GM18858 (cell line): ENCODE data around the gene MTA3.
"Not testable (repeated sequence)": the region's sequence is repeated elsewhere in the genome, so short reads cannot be mapped to it uniquely, and the experiment has no call there.

Experiments
- ATAC-seq: cut with Tn5 transposase; IDR thresholded peaks from one replicate; pipeline ENCODE4 v1.9.1; 2021; ENCODE audit not compliant: unreplicated experiment

The MTA3 gene

DNA sequence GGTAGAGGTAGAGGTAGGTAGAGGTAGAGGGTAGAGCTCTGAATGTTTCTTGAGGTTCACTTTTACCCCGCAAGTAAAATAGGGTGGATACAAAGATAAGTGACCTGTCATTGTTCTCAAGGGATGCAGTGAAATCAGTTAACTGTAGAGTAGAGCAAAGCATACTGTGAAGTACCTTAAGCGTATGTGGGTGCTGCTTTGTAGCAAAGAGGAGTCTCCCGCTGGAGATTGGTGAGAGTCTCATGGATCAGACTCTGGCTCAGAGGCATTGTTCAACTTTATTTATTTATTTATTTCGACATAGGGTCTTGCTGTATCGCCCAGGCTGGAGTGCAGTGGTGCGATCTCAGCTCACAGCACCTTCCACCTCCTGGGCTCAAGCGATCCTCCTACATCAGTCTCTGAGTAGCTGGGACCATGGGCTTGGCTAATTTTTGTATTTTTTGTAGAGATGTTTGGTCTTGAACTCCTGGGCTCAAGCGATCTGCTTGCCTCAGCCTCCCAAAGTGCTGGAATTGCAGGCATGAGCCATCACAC lies 38.7 kb downstream of the MTA3 start:
- no peak for ATAC-seq

DNA sequence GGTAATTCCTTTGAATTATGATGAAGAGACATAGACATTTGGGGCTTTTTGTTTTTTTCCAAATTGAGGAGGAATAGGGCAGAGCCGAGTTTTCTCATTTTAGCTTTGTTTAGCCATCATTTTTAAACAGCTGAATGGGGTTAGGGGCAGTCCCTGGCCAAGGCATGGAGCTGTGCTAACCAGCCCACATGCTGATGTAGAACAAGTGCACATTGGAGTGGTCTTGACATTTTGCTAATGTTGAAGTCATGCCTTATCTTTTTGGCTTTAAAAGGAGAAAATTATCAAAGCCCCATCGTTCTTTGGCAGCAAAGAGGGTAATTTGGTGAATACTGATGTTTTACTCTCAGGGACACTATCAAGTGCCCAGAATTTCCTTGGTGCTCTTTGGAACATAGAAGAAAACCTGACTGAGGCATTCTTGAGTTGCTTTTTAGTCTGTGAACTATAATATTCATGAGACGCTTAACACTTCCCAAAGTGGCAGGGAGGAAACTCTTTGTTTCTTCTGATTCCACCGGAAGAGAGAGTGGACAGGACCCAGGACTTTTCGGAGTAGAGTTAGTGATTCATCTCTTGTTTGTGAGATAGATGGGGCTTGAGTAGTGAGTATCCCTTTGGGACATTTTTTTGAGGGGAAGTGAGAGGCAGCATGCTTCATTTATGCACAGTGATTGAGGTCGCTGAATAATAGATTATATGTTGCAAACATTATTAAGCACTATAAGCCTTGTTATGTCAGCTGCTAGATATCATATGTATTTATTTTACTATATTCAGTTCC lies 45.0 kb downstream of the MTA3 start:
- no peak for ATAC-seq

DNA sequence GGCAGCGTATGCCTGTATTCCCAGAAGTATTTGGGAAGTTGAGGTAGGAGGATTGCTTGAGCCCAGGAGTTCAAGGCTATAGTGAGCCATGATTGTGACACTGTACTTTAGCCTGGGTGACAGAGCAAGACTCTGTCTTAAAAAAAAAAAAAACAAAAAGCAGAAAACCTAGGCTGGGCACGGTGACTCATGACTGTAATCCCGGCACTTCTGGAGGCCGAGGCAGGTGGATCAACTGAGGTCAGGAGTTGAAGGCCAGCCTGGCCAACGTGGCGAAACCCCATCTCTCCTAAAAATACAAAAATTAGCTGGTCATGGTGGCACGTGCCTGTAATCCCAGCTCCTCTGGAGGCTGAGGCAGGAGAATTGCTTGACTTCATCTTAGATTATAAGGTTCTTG lies 46.4 kb downstream of the MTA3 start:
- ATAC-seq, result no peak

DNA sequence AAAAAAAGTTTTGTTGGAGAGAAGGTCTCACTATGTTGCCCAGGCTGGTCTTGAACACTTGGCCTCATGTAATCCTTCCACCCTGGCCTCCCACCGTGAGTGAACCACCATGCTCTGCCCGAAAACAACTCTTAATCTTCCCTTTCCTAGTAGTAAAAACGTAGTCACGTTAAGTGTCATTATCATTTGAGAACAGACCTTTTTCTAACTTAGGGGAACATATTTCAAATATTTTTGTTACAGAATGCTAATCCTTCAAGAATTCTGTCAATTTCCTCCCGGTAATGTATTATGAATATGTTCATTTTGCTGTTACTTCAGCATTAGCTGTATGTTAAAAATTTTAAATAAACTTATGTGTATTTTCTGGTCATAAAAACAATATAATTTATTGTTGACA lies 49.7 kb downstream of the MTA3 start:
- ATAC-seq, result no peak

DNA sequence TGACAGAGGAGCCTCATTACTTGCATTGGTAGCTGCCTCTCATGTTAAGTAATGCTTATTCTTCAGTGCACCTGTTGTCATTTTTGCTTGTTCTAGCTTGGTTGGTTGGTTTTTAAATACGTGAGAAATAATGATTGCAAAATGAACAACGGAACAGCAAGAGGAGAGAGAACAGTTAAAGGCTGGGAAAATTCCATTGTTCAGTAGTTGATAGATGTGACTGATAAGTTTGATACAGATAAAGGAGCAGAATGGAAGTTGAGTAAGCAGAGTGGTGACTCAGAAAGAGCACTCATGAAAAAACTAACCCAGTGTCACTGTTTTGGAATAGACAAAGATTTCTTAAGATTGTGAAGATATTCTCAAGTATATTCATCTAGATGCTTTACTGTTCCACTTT lies 50.5 kb downstream of the MTA3 start:
- ATAC-seq, result no peak

DNA sequence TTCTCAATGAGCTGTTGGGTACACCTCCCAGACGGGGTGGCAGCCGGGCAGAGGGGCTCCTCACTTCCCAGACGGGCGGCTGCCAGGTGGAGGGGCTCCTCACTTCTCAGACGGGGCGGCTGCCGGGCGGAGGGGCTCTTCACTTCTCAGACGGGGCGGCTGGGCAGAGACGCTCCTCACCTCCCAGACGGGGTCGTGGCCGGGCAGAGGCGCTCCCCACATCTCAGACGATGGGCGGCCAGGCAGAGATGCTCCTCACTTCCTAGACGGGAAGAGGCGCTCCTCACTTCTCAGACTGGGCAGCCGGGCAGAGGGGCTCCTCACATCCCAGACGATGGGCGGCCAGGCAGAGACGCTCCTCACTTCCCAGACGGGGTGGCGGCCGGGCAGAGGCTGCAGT lies 53.2 kb downstream of the MTA3 start:
- ATAC-seq, result not testable (repeated sequence)

DNA sequence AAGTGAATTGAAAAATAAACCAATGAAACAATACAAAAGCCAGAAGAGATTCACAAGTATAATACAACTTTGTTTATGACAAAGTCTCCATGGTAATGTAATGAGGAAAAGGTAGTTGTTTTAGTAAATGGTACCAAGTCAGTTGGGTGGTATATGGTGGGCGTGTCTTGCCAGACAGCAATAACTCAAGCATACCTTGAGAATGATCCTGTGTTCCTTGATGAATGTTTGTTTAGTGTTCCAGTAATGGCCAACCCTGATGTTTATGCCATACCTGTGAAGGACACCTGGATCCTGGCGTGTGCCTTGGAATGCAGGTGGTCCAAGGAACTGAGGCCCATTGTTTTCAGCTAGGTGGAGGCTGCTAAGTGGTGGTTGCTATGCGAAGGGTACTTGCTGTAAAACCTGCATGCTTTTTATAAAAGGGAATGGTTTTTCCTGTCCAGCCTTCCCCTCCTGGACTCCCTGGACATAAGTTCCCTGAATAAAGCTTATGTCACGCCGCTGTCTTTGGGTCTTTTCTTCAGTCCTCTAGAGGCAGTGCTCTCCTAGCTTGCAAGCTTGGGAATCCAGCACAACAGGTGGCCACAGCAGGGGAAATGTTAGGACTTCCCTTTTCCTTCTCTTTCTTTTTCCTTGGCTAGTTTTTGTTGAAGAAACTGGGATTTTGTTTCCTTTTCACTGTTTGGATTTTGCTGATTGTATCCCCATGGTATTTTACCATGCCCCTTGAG lies 54.7 kb downstream of the MTA3 start:
- no peak for ATAC-seq

DNA sequence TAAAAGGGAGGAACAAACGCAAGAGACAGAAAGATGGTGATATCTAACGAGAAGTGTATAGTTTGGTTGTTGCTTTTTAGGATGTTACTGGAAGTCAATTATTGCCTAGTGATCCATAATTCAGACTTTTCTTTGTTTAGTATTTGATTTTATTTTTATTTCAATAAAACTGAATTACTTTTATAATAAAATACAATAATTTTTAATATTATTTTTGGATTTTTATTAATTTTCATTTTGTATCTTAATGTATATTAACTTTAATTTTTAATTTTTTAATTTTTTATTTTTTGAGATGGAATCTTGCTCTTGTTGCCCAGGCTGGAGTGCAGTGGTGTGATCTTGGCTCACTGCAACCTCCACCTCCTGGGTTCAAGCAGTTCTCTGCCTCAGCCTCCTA lies 55.6 kb downstream of the MTA3 start:
- no peak for ATAC-seq

DNA sequence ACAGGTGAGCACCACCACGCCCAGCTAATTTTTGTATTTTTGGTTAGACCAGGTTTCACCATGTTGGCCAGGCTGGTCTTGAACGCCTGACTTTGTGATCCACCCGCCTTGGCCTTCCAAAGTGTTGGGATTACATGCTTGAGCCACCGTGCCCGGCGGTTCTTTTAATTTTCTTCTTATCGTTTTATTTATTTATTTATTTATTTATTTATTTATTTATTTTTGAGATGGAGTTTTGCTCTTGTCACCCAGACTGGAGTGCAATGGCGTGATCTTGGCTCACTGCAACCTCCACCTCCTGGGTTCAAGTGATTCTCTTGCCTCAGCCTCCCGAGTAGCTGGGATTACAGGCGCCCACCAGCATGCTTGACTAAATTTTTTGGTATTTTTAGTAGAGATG lies 59.6 kb downstream of the MTA3 start:
- not testable (repeated sequence) for ATAC-seq

DNA sequence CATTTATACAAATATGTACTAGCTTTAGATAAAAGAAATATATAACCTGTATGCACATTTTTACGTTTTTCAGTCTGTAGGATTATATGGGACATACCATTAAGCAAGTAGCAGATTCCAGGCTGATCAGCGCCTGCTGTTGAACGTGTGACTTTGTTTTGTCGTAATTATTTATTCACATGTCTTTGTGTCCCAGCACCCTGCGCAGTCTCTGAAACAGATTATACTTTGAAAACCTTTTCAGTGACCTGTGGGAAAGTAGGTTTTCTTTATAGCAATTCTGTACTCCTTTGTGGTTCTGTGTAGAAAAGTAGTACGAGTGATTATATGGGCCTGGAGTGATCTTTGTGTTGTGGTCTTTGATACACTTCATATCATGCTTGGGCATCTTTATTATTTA lies 68.5 kb downstream of the MTA3 start:
- ATAC-seq, result no peak

DNA sequence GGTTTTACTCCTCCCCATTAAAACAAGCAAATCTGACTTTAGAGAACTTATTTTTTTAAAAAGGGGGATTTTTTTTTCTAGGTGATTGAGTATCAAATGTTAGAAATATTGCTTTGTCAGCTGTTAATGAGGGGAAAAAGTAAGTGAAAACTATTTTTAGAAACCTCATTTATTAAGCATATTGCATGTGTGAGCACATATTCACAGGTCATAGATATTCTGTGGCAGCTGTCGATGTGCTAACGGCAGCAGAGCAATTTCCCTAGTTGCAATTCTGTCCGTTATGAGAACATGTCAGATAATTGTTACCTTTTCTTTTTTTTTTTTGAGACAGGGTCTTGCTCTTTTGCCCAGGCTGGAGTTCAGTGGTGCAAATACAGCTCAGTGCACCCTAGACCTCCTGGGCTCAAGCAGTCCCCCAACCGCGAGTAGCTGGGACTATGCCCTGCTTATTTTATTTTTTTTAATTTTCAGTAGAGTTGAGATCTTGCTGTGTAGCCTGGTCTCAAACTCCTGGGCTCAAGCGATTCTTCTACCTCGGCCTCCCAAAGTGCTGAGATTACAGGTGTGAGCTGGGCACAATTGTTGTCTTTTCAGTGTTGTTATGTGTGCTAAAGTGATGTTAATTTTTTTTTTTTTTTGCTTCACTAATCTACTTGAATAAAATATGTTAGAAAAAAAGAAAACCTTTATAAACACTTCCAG lies 69.8 kb downstream of the MTA3 start:
- ATAC-seq, result no peak

DNA sequence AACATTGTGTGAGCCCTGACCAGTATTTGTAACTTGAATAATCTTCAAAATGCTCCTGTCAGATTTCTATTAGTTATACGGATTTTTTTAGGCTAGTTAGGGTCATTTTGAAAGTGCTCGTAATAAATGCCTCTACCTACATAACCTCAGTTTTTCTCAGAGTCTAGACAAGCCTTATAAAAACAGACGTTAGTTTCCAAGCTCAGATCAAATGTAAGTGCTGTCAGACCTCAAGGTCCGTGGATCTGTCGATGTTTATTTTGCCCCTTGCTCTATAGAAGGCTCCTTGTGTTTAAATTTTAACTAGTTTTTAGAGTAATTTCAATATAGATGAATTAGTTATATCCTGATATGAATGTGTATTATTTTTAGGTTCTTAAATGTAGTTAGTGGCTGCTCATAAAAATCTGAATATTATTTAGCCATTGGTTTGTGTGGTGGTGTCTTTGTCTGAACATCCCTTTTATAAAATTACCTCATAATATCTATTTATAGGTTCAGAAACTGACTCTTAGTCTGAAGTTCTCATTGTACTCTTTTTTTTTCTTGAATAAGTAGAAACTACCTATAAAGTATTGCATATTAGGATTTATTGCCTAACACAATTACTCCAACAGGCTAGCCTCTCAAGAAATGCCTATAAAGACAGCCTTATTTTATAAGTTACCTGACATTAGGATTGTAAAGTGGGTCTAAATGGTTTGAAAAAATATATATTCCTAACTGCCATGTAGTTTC lies 71.1 kb downstream of the MTA3 start:
- ATAC-seq, result no peak

DNA sequence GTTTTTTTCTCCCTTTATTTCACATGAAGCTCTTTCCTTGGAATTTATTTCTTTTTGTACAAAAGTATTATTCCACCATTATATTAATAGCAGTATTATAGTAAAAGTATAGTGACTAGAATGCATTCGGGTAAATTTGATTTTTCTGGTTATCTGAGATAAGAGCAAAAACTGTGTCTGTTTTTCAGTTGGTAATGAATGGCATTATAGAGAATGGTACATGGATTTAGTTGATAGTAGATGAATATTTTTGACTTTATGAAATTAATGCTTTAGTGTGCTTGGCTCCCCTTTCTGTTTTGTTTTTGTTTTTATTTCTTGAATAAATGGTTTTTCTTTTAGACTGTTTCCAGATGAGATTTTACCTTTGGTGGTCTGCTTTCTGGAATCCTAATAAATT lies 71.8 kb downstream of the MTA3 start:
- ATAC-seq, result no peak

DNA sequence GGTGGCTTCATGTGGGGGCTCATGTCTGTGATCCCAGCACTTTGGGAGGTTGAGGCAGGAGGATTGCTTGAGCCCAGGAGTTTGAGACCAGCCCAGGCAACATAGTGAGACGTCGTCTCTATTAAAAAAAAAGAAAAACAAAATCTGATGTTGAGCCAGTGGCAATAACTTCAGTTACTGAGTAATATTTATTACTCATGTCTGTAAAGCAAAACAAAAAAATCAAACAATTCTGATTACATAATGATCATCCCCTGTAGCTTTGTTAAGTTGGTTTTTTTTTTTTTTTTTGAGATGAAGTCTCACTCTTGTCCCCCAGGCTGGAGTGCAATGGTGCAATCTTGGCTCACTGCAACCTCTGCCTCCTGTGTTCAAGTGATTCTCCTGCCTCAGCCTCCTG lies 73.9 kb downstream of the MTA3 start:
- ATAC-seq, result not testable (repeated sequence)

DNA sequence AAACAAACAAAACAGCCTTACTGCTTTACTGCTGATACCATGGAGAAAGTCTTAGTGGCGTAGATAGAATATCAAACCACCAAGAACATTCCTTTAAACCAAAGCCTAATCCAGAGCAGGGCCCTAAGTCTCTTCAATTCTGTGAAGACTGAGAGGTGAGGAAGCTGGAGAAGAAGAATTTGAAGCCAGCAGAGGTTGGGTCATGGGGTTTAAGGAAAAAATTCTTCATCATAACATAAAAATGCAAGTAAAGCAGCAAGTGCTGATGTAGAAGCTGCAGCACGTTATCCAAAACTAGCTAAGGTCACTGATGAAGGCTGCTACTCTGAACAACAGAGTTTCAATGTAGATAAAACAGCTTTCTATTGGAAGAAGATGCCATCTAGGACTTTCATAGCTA lies 77.1 kb downstream of the MTA3 start:
- no peak for ATAC-seq

DNA sequence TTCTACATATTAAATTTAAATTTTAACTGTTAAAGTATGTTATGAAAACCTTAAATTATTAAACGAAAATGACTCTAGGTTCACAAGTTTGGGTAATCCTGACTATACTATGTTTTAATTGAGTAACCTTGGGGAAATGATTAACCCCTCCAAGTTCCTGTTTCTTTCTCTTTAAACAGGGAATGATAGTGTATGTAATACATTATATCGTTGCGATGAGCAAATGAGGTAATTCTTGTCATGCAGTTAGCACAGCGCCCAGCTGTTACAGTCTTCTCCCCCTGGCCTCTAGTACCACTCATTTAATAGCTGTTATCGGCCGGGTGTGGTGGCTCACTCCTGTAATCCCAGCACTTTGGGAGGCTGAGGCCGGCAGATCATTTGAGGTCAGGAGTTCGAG lies 80.4 kb downstream of the MTA3 start:
- no peak for ATAC-seq

DNA sequence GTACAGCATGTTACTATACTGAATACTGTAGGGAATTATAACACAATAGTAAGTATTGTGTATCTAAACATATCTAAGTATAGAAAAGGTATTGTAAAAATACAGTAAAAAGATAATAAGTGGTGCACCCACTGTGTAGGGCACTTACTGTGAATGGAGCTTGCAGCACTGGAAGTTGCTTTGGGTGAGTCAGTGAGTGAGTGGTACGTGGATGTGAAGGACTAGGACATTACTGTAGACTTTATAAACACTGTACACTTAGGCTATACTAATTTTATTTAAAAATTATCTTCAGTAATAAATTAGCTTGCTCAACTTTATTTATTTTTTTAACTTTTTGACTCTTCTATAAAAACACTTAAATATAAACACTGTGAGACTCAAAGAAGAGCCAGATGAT lies 82.6 kb downstream of the MTA3 start:
- ATAC-seq, result no peak

DNA sequence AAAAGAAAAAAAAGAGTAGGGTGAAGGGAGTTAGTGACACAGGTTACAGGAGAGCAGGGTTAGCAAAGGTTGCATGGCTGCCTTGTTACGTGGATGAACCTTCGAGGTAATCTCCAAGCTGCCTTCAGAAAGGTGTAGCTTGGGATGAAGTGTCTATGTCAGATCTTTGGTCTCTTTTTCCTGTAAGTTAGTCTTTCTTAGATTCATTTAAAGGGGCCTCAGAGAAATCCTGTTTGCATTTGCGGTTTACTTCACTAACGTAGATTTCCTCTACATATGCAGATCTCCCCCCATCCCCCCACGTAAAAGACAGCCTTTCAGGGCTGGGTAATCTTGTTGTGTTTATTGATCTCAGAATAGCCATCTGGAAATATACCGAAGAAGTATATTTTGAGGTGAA lies 83.7 kb downstream of the MTA3 start:
- no peak for ATAC-seq

DNA sequence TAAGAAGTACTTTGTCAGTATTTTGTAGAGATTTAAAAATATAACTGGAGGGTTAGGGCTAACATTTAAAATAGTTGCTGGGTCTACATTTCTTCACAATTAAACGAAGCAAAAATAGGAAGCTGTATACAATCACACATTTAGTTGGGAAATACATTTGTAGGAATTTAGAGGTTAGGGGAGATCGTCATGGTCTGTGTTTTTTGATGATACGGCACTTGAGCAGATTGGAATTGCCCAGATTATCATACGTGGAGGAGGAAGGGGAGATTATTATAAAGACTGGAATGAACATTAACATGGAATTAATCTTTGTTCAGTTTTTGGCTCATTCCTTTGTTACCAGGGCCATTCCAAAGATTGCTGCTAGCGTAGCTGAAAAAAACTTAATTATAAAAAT lies 84.6 kb downstream of the MTA3 start:
- ATAC-seq, result no peak

DNA sequence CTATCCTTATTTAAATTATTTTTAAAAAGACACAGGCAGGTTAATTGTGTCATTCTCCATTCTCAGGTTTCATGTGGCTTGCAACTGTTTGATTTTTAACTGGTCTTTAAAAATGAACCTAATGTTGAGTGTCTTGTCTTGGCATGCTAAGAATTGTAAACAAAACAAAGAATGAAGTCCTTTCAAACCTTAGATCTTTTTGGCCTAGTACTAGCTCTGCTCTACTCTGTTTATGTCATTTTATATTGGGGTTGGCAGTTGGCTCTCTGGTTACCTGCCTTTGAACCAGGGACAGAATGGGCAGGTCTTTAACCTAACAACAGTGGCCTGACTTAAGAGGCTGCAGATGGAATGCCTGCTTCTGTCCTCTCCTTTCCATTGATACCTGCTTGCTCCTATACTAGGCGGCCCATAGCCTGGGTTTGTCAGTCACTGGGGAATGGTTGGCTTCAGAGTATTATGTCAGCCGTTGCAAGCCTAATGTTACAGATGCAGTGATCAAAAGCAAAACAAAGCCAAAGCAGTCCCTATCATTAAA lies 85.5 kb downstream of the MTA3 start:
- ATAC-seq, result no peak

DNA sequence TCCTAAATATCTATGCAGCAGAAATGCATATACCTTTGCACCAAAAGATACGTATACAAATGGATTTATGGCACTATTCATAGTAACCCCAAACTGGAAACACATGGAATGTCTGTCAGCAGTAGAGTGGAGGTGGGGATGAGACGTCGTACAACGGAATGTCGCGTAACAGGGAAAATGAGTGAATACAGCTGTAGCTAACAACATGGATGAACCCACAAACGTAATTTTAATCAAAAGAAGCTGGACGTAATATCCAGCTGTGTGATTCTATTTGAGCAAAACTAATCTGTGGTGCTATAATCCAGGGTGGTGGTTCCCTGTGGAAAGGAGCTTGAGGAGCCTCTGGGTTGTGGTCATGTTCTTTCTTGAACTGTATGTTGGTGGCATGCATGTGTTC lies 89.9 kb downstream of the MTA3 start:
- ATAC-seq, result no peak
